GM21619 (cell line): ENCODE data around the gene GPHB5.

ENCODE experiments used
- ATAC-seq: cut with Tn5 transposase; IDR thresholded peaks from one replicate; pipeline ENCODE4 v1.9.1; 2021; ENCODE audit not compliant: unreplicated experiment

Gene GPHB5

GRCh38 chr14:63267171-63267570 lies 51.6 kb downstream of the GPHB5 start:
- ATAC-seq: no peak

GRCh38 chr14:63266106-63266505 lies 52.6 kb downstream of the GPHB5 start:
- no peak for ATAC-seq
